Activated CD8-positive, alpha-beta memory T cell treated with anti-CD3 and anti-CD28 coated beads, Interleukin-2, amount 10 ng/mL, durations not matched to agents 7 days and 5 days (primary cell): Measurements from ENCODE around the gene HTRA1. TPM values are rescaled to one million over a fixed set of nuclear protein-coding genes. Genes with fewer than 3 reads are reported as not detected.

Experiments used
- ATAC-seq: fragments of 150-1000 bp; cut with Tn5 transposase; one replicate; pipeline ENCODE4 v1.10.0; 2021; ENCODE audit warnings: moderate library complexity
- CTCF ChIA-PET: fragments of 350-600 bp; sonication (Branson Sonifier 250); formaldehyde crosslinking; loops from one replicate; lab custom pipeline; 2021; ENCODE audit warnings: antibody characterized with exemption; lab: Charles Lee
- DNase-seq: peaks from one replicate; pipeline ENCODE4 v3.0.0-alpha.2; 2020
- H3K27ac Mint-ChIP-seq: one replicate; pipeline ENCODE4 v1.8.0; 2021; ENCODE audit warnings: mild to moderate bottlenecking, mixed read lengths
- H3K27me3 Mint-ChIP-seq: one replicate; pipeline ENCODE4 v1.8.0; 2021; ENCODE audit warnings: mixed read lengths
- H3K36me3 Mint-ChIP-seq: one replicate; pipeline ENCODE4 v1.8.0; 2021; ENCODE audit warnings: mild to moderate bottlenecking, mixed read lengths
- H3K4me1 Mint-ChIP-seq: one replicate; pipeline ENCODE4 v1.8.0; 2021; ENCODE audit warnings: mixed read lengths
- H3K4me3 Mint-ChIP-seq: one replicate; pipeline ENCODE4 v1.8.0; 2021; ENCODE audit warnings: mild to moderate bottlenecking, moderate library complexity, mixed read lengths
- H3K9me3 Mint-ChIP-seq: one replicate; pipeline ENCODE4 v1.8.0; 2022; ENCODE audit warnings: low read depth, mixed read lengths
- total RNA-seq, 2 experiments: library from RNA; stranded (reverse); gene quantifications; one replicate each; pipeline ENCODE4 v1.2.3, GENCODE V29; 2021

The HTRA1 gene
- total RNA-seq, 2 experiments from 2014 or later = not detected

- Mint-ChIP-seq H3K27ac (no peak overlapping the region), H3K27me3 (peaks cover 55% of the 10 kb centered on the region), H3K36me3 (no peaks in the 10 kb centered on the region), H3K9me3 (no peaks in the 10 kb centered on the region), H3K4me3 (no peak overlapping the region), H3K4me1 (peaks cover 16% of the 10 kb centered on the region)
- no peak for DNase-seq
- ATAC-seq = no peak
- CTCF ChIA-PET = interaction anchor here (2.1 kb wide), 1 partner anchor 39 kb away, joined by 5 read pairs; no protein-coding TSS in a partner anchor
Measured at GRCh38 chr10:122526892-122527291, 65.5 kb downstream of the HTRA1 start.

- Mint-ChIP-seq H3K36me3 (no peaks in the 10 kb centered on the region), H3K4me3 (no peak overlapping the region), H3K27me3 (peaks cover 35% of the 10 kb centered on the region), H3K4me1 (peaks cover 16% of the 10 kb centered on the region), H3K9me3 (no peaks in the 10 kb centered on the region), H3K27ac (no peak overlapping the region)
- ATAC-seq = no peak
- CTCF ChIA-PET = no interaction called here
- DNase-seq = no peak
Measured at GRCh38 chr10:122530177-122530576, 68.8 kb downstream of the HTRA1 start.

DNA sequence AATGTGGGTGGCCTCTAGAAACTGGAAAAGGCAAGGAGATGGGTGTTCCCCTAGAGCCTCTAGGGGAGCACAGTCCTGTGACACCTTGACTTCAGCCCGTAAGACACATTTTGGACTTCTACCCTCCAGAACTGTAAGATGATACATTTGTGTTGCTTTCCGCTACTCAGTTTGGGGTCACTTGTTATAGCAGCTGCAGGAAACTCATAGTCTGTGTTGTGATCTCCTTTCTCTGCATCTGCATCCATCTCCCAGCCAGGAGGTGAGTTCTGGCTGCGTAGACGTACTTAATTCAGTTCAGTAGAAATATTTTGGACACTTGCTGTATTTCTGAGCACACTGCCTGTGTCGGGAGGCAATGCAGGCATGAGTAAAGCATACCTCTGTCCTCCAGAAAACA lies 69.9 kb downstream of the HTRA1 start:
- H3K4me1 Mint-ChIP-seq = peaks cover 16% of the 10 kb centered on the region
- H3K27me3 Mint-ChIP-seq = peaks cover 45% of the 10 kb centered on the region
- H3K27ac Mint-ChIP-seq = no peak overlapping the region
- ATAC-seq (no peak), DNase-seq (no peak)
- CTCF ChIA-PET = no interaction called here
- no peak overlapping the region for H3K4me3 Mint-ChIP-seq
- peaks cover 2% of the 10 kb centered on the region for H3K36me3 Mint-ChIP-seq
- no peaks in the 10 kb centered on the region for H3K9me3 Mint-ChIP-seq

GRCh38 chr10:122531939-122532338 lies 70.6 kb downstream of the HTRA1 start:
- peaks cover 48% of the 10 kb centered on the region for H3K27me3 Mint-ChIP-seq
- H3K27ac Mint-ChIP-seq = no peak overlapping the region
- no peak for DNase-seq
- peaks cover 2% of the 10 kb centered on the region for H3K36me3 Mint-ChIP-seq
- H3K4me1 Mint-ChIP-seq = peaks cover 16% of the 10 kb centered on the region
- H3K4me3 Mint-ChIP-seq = no peak overlapping the region
- CTCF ChIA-PET = no interaction called here
- ATAC-seq = no peak
- H3K9me3 Mint-ChIP-seq = no peaks in the 10 kb centered on the region

DNA sequence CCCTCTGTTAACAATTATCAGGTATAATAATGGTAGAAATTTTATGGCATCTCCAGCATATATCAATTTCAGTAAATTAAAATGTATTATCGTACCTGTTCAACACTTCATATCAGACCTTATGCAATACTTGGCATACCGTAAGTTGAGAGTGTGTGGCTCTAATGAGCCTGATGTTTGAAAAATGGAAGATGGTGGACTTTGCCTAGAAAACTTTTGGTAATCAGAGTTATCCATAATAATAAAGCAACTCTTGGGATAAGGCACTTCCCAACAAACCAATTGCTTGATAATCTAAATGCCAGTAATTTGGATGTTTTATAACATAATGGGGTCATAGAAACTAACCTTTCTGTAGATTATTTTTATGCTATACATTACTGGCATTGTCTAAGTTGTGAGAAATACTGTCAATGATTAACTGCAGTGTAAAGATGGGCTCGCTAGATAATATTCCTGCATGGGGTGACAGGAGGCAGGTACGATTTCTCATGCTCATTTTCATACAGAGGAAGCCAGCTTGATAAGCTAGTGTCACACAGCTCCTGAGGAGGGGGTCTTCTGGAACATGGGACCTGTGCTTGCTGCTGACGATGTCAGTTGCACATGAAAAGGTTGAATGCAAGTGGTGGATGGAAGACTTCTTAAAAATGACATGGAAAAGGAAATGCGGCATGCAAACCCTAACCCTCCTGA lies 71.4 kb downstream of the HTRA1 start:
- peaks cover 48% of the 10 kb centered on the region for H3K27me3 Mint-ChIP-seq
- no peak for ATAC-seq
- H3K36me3 Mint-ChIP-seq = peaks cover 2% of the 10 kb centered on the region
- peaks cover 23% of the 10 kb centered on the region for H3K4me1 Mint-ChIP-seq
- no peak overlapping the region for H3K27ac Mint-ChIP-seq
- H3K4me3 Mint-ChIP-seq = no peak overlapping the region
- DNase-seq = no peak
- CTCF ChIA-PET = no interaction called here
- no peaks in the 10 kb centered on the region for H3K9me3 Mint-ChIP-seq

GRCh38 chr10:122537545-122537944 lies 76.2 kb downstream of the HTRA1 start:
- no peaks in the 10 kb centered on the region for H3K9me3 Mint-ChIP-seq
- DNase-seq (no peak), ATAC-seq (no peak)
- peaks cover 40% of the 10 kb centered on the region for H3K27me3 Mint-ChIP-seq
- H3K4me3 Mint-ChIP-seq = no peak overlapping the region
- CTCF ChIA-PET = interaction anchor here (1.0 to 2.4 kb wide), 5 partner anchors 13 to 46 kb away, joined by 3 to 9 read pairs (median 4); no protein-coding TSS in a partner anchor
- peaks cover 2% of the 10 kb centered on the region for H3K36me3 Mint-ChIP-seq
- H3K27ac Mint-ChIP-seq = no peak overlapping the region
- peaks cover 37% of the 10 kb centered on the region for H3K4me1 Mint-ChIP-seq

DNA sequence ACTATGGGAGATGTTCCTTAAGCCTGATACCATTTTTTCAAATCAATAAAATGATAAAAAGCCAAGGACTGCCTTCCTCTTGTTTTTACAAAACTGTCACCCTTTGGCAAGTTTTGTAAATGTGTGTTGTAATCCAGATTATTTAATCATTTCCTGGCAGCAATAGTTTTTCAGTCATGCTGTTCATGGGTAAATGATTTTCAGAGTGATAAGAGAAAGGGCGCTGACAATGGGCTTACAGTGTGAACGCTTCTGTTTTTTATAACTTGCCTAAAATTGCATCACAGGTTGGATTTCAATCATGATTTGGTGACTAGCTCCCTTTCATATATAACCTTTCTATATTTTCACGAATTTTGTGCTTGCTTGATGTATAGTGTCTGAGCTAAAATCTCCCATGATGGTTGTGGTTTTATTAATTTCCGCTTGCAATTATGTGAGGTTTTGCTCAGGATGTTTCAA lies 80.2 kb downstream of the HTRA1 start:
- DNase-seq = no peak
- Mint-ChIP-seq H3K4me3 (no peak overlapping the region), H3K36me3 (no peaks in the 10 kb centered on the region), H3K9me3 (no peaks in the 10 kb centered on the region), H3K4me1 (peaks cover 57% of the 10 kb centered on the region), H3K27me3 (peaks cover 33% of the 10 kb centered on the region), H3K27ac (no peak overlapping the region)
- ATAC-seq = no peak
- CTCF ChIA-PET = interaction anchor here (3.9 kb wide), 1 partner anchor 23 kb away, joined by 14 read pairs; no protein-coding TSS in a partner anchor

GRCh38 chr10:122543676-122544445 lies 82.5 kb downstream of the HTRA1 start:
- Mint-ChIP-seq H3K27ac (peak overlapping the region; percentile 37), H3K27me3 (peaks cover 25% of the 10 kb centered on the region), H3K36me3 (no peaks in the 10 kb centered on the region), H3K4me3 (no peak overlapping the region), H3K9me3 (no peaks in the 10 kb centered on the region), H3K4me1 (peaks cover 46% of the 10 kb centered on the region)
- ATAC-seq = no peak
- CTCF ChIA-PET = interaction anchor here (0.8 to 2.4 kb wide), 2 partner anchors 22 to 29 kb away, joined by 3 to 8 read pairs; no protein-coding TSS in a partner anchor
- DNase-seq = no peak

DNA sequence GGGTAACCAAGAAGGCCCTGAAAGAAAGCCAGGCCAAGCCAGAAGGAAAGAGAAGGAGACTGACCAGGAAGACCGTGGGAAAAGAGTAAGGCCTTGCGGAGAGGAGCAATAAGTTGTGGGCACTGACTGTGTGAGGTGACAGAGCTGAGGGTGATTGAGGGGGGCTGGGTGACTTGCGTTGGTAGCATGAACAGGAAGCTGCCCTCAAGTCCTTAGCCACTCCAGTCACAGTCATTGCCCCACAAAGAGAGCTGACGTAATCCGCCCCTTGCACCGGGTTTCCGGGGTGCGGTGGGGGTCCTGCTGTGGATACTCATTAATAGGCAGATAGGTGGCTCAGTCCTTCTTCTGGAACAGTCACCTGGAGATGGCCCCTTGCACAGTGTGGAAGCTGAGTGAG lies 83.1 kb downstream of the HTRA1 start:
- Mint-ChIP-seq H3K4me3 (no peak overlapping the region), H3K27me3 (peaks cover 22% of the 10 kb centered on the region), H3K27ac (peak overlapping the region; percentile 37), H3K9me3 (no peaks in the 10 kb centered on the region), H3K4me1 (peaks cover 41% of the 10 kb centered on the region), H3K36me3 (no peaks in the 10 kb centered on the region)
- CTCF ChIA-PET = interaction anchor here (0.8 to 2.4 kb wide), 2 partner anchors 21 to 29 kb away, joined by 3 to 8 read pairs; no protein-coding TSS in a partner anchor
- ATAC-seq (peak; percentile 85), DNase-seq (peak; percentile 68)

DNA sequence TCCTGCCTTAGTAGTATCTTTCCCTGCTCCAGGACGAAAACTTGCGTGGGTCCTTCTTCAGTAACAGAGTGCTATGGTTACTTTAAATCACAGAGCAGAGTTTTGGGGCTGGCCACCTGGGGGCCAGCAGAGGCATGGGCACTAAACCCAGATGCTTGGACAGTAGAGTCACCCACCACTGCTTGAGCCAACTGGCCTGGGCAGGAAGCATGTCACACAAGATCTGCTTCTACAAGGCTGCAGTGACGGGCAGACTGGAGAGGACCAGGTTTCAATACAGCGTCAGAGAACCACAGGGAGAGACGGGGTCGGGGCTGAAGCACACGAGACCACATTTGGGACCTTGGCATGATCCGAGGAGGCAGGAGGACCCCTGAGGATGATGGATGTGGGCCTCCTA lies 84.9 kb downstream of the HTRA1 start:
- no peaks in the 10 kb centered on the region for H3K36me3 Mint-ChIP-seq
- peaks cover 38% of the 10 kb centered on the region for H3K4me1 Mint-ChIP-seq
- ATAC-seq (no peak), DNase-seq (no peak)
- CTCF ChIA-PET = no interaction called here
- no peak overlapping the region for H3K27ac Mint-ChIP-seq
- H3K9me3 Mint-ChIP-seq = no peaks in the 10 kb centered on the region
- H3K27me3 Mint-ChIP-seq = peaks cover 12% of the 10 kb centered on the region
- H3K4me3 Mint-ChIP-seq = no peak overlapping the region

GRCh38 chr10:122548407-122549085 lies 87.2 kb downstream of the HTRA1 start:
- H3K27ac Mint-ChIP-seq = no peak overlapping the region
- peaks cover 3% of the 10 kb centered on the region for H3K27me3 Mint-ChIP-seq
- H3K36me3 Mint-ChIP-seq = no peaks in the 10 kb centered on the region
- ATAC-seq (no peak), DNase-seq (no peak)
- H3K4me1 Mint-ChIP-seq = peaks cover 23% of the 10 kb centered on the region
- H3K4me3 Mint-ChIP-seq = no peak overlapping the region
- CTCF ChIA-PET = interaction anchor here (1.4 to 1.7 kb wide), 3 partner anchors 15 to 23 kb away, joined by 3 to 5 read pairs (median 4); no protein-coding TSS in a partner anchor
- no peaks in the 10 kb centered on the region for H3K9me3 Mint-ChIP-seq

DNA sequence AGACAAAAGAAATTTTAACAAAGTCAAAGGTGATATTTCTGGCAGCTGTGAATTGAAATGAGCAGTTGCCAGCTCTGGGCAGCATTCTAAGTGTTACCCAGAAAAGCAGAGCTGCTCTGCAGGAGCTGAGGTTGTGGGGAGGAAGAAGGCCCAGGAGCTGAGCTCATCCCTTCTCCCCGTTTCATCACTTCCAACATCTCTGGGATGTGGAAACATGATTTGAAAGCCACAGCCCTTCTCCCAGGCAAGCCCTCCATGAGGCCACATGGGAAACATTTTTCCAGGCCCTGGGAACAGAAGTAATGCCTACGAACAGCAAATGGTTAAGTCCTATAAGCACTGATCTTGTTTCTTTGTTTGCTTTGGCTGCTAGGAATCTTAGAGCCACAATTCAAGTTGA lies 88.3 kb downstream of the HTRA1 start:
- H3K4me1 Mint-ChIP-seq = peaks cover 14% of the 10 kb centered on the region
- H3K36me3 Mint-ChIP-seq = no peaks in the 10 kb centered on the region
- no peak overlapping the region for H3K4me3 Mint-ChIP-seq
- DNase-seq (no peak), ATAC-seq (no peak)
- H3K27ac Mint-ChIP-seq = no peak overlapping the region
- H3K27me3 Mint-ChIP-seq = no peaks in the 10 kb centered on the region
- CTCF ChIA-PET = interaction anchor here (1.4 to 2.0 kb wide), 2 partner anchors 35 to 39 kb away, joined by 4 to 8 read pairs; no protein-coding TSS in a partner anchor
- H3K9me3 Mint-ChIP-seq = no peaks in the 10 kb centered on the region

DNA sequence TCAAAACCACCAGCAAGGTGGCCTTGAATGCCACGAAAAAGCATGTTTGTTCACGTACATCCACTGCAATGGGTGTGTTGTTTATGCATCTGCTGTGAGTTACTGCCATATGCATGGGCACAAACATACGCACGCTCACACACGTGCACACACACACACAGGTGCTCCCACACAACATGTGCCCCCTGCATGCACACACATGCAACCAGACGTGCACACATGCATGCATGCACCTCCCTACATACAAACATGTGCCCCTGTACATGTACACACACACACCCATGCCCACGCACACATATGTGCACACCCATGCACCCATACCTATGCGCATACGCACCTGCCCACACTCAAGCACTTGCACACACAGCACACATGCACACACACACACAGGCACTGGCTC lies 89.1 kb downstream of the HTRA1 start:
- no peak overlapping the region for H3K4me3 Mint-ChIP-seq
- no peak for ATAC-seq
- H3K4me1 Mint-ChIP-seq = peaks cover 11% of the 10 kb centered on the region
- H3K27ac Mint-ChIP-seq = no peak overlapping the region
- H3K36me3 Mint-ChIP-seq = no peaks in the 10 kb centered on the region
- no peaks in the 10 kb centered on the region for H3K27me3 Mint-ChIP-seq
- no peak for DNase-seq
- CTCF ChIA-PET = interaction anchor here (0.6 to 2.0 kb wide), 4 partner anchors 15 to 40 kb away, joined by 3 to 8 read pairs (median 4); no protein-coding TSS in a partner anchor
- no peaks in the 10 kb centered on the region for H3K9me3 Mint-ChIP-seq
